ENCODE measurements around the gene CERKL. TPM values are rescaled to one million over a fixed set of nuclear protein-coding genes. Genes with fewer than 3 reads are reported as not detected.
A peak's percentile ranks its signal among the peaks of the same experiment; 100 is the strongest.
"Not testable (repeated sequence)": the region's sequence is repeated elsewhere in the genome, so short reads cannot be mapped to it uniquely, and the experiment has no call there.

CERKL gene, protein sequence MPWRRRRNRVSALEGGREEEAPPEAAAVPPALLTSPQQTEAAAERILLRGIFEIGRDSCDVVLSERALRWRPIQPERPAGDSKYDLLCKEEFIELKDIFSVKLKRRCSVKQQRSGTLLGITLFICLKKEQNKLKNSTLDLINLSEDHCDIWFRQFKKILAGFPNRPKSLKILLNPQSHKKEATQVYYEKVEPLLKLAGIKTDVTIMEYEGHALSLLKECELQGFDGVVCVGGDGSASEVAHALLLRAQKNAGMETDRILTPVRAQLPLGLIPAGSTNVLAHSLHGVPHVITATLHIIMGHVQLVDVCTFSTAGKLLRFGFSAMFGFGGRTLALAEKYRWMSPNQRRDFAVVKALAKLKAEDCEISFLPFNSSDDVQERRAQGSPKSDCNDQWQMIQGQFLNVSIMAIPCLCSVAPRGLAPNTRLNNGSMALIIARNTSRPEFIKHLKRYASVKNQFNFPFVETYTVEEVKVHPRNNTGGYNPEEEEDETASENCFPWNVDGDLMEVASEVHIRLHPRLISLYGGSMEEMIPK
- under 1 TPM in 1 of 2 donors, not detected in 1; 0.01 TPM for polyA plus RNA-seq

DNA sequence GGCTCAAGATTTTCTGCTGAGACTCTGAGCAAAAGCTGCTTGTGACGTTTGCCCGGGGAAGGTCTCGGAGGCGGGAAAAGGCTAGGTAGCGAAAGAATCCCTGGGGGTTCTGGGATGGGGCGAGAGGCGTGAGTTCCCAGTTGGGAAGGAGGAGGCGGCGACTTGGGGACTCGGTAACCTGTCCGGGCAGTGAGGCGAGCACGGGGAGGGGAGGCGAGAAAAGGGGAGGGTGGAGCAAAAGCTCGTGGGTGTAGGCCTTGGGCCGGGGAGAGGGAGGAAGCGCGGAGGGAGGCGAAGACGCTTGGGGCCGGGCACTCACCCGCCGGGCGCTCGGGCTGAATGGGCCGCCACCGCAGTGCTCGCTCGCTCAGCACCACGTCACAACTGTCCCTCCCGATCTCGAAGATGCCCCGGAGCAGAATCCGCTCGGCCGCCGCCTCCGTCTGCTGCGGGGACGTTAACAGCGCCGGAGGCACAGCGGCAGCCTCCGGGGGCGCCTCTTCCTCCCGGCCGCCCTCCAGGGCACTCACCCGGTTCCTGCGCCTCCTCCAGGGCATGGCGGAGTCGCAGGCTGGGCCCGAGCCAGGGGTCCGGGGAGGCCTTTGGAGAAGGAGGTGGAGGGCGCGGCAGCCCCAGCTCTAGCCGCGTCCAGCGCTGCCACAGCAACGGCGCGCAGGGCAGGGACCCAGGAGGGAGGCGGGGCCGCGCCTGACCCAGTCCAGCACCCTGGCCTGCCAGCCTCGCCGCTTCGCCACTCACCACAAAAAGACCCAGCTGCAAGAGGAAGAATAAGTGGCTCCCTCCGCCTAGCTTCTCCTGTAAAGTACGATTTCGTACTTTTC is at the start of gene CERKL:
TSS of gene CERKL (minus strand) at position 656 of the 842 bp plus-strand sequence. CDS start at position 557, 99 bp downstream.
- Histone ChIP-seq H3K36me3 (ENCODE audit: control insufficient read depth in 2 of 2, insufficient read depth in 2 of 2, low read length in 1 of 2) (no peaks in the 10 kb centered on the region), H3K27me3 (ENCODE audit: control insufficient read depth in 1 of 2, insufficient read depth in 2 of 2, low read length in 2 of 2) (no peaks in the 10 kb centered on the region), H3K4me3 (ENCODE audit: low read depth in 1 of 2, low read length in 2 of 2) (peak within 1 kb of the TSS; percentile 44 to 49), H3K9me3 (ENCODE audit: control insufficient read depth in 2 of 2, insufficient read depth in 1 of 2, low read depth in 1 of 2, low read length in 1 of 2) (peaks cover 0 to 3% of the 10 kb centered on the region in 2 donors), H3K4me1 (ENCODE audit: control insufficient read depth in 2 of 2, insufficient read depth in 2 of 2, low read length in 1 of 2) (peaks cover 0 to 8% of the 10 kb centered on the region in 2 donors), H3K27ac (ENCODE audit: low read depth in 2 of 2, low read length in 1 of 2) (no peak within 1 kb of the TSS)
- 3 to 4% methylated on average over 49 to 70 of the region's 70 CpGs for WGBS, 2 donors

DNA sequence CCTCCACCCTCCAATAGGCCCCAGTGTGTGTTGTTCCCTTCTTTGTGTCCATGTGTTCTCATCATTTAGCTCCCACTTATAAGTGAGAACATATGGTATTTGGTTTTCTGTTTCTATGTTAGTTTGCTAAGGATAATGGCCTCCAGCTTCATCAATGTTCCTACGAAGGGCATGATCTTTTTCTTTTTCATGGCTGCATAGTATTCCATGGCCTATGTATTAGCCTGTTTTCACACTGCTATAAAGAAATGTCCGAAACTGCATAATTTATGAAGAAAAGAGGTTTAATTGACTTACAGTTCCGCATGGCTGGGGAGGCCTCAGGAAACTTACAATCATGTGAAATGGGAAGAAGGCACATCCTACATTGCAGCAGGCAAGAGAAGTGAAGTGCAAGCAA is 45.6 kb upstream of the CERKL start:
- H3K27me3 ChIP-seq (ENCODE audit: control insufficient read depth in 1 of 2, insufficient read depth in 2 of 2, low read length in 2 of 2); H3K4me1 ChIP-seq (ENCODE audit: control insufficient read depth in 2 of 2, insufficient read depth in 2 of 2, low read length in 1 of 2); H3K9me3 ChIP-seq (ENCODE audit: control insufficient read depth in 2 of 2, insufficient read depth in 1 of 2, low read depth in 1 of 2, low read length in 1 of 2); H3K27ac ChIP-seq (ENCODE audit: low read depth in 2 of 2, low read length in 1 of 2); H3K36me3 ChIP-seq (ENCODE audit: control insufficient read depth in 2 of 2, insufficient read depth in 2 of 2, low read length in 1 of 2); H3K4me3 ChIP-seq (ENCODE audit: low read depth in 1 of 2, low read length in 2 of 2): not testable (repeated sequence)
- WGBS, 2 donors, result 87 to 90% methylated on average over 3 of the region's 3 CpGs

DNA sequence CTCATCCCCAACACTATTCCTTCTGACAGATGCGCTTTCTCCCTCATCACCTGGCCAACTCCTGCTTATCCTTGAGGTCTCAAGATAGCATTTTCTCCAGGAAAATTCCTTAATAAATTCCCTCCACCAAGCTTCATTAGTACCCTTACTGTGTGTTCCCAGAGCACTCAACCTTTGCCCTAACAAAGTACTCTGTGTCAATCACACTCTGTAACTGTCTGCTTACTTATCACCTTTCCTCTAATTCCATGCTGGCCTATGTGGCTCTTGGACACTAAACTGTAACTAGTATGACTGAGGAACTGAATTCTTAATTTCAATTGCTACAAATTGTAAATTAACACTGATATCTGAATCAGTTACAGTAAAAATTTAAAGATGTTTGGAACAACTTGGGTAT is 41.3 kb upstream of the CERKL start:
- no peak overlapping the region for H3K27ac ChIP-seq (ENCODE audit: low read depth in 2 of 2, low read length in 1 of 2)
- H3K4me3 ChIP-seq (ENCODE audit: low read depth in 1 of 2, low read length in 2 of 2), result no peak overlapping the region
- 97% methylated on average over 1 of the region's 1 CpG for WGBS, 2 donors
- H3K36me3 ChIP-seq (ENCODE audit: control insufficient read depth in 2 of 2, insufficient read depth in 2 of 2, low read length in 1 of 2), result no peaks in the 10 kb centered on the region
- H3K4me1 ChIP-seq (ENCODE audit: control insufficient read depth in 2 of 2, insufficient read depth in 2 of 2, low read length in 1 of 2), result no peaks in the 10 kb centered on the region
- no peaks in the 10 kb centered on the region for H3K9me3 ChIP-seq (ENCODE audit: control insufficient read depth in 2 of 2, insufficient read depth in 1 of 2, low read depth in 1 of 2, low read length in 1 of 2)
- H3K27me3 ChIP-seq (ENCODE audit: control insufficient read depth in 1 of 2, insufficient read depth in 2 of 2, low read length in 2 of 2), result no peaks in the 10 kb centered on the region

DNA sequence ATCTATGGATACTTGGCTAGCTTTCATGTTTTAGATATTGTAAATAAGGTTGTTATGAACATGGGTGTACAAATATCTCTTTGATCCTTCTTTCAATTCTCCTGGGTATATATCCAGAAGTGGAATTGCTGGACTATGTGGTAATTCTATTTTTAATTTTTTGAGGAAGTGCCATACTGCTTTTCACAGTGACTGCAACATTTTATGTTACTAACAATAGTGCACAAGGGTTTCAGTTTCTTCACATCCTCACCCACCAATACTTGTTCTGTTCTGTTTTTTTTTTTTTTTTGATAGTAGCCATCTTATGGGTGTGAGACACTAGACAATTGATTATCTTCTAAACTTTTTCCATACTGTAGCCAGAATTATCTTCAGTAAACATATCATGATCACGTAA is 40.7 kb upstream of the CERKL start:
- Histone ChIP-seq H3K27ac (ENCODE audit: low read depth in 2 of 2, low read length in 1 of 2) (no peak overlapping the region), H3K27me3 (ENCODE audit: control insufficient read depth in 1 of 2, insufficient read depth in 2 of 2, low read length in 2 of 2) (no peaks in the 10 kb centered on the region), H3K9me3 (ENCODE audit: control insufficient read depth in 2 of 2, insufficient read depth in 1 of 2, low read depth in 1 of 2, low read length in 1 of 2) (no peaks in the 10 kb centered on the region), H3K4me3 (ENCODE audit: low read depth in 1 of 2, low read length in 2 of 2) (no peak overlapping the region), H3K36me3 (ENCODE audit: control insufficient read depth in 2 of 2, insufficient read depth in 2 of 2, low read length in 1 of 2) (no peaks in the 10 kb centered on the region), H3K4me1 (ENCODE audit: control insufficient read depth in 2 of 2, insufficient read depth in 2 of 2, low read length in 1 of 2) (no peaks in the 10 kb centered on the region)
- WGBS, 2 donors, result 74 to 80% methylated on average over 1 of the region's 1 CpG

DNA sequence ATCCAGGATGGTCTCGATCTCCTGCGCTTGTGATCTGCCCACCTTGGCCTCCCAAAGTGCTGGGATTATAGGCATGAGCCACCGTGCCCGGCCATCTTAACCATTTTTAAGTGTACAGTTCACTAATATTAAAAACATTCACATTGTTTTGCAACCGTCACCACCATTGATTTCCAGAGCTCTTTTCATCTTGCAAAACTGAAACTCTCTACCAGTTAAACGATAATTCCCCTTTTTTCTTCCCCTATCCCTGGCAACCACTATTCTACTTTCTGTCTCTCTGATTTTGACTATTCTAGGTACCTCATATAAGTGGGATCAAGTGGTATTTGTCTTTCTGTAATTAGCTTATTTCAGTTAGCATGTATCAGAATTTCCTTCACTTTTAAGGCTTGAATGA is 40.2 kb upstream of the CERKL start:
- Histone ChIP-seq H3K9me3 (ENCODE audit: control insufficient read depth in 2 of 2, insufficient read depth in 1 of 2, low read depth in 1 of 2, low read length in 1 of 2) (no peaks in the 10 kb centered on the region), H3K4me1 (ENCODE audit: control insufficient read depth in 2 of 2, insufficient read depth in 2 of 2, low read length in 1 of 2) (no peaks in the 10 kb centered on the region), H3K36me3 (ENCODE audit: control insufficient read depth in 2 of 2, insufficient read depth in 2 of 2, low read length in 1 of 2) (no peaks in the 10 kb centered on the region), H3K27me3 (ENCODE audit: control insufficient read depth in 1 of 2, insufficient read depth in 2 of 2, low read length in 2 of 2) (no peaks in the 10 kb centered on the region), H3K4me3 (ENCODE audit: low read depth in 1 of 2, low read length in 2 of 2) (no peak overlapping the region), H3K27ac (ENCODE audit: low read depth in 2 of 2, low read length in 1 of 2) (no peak overlapping the region)
- whole genome bisulfite sequencing, 2 donors, result 83 to 88% methylated on average over 6 of the region's 6 CpGs

DNA sequence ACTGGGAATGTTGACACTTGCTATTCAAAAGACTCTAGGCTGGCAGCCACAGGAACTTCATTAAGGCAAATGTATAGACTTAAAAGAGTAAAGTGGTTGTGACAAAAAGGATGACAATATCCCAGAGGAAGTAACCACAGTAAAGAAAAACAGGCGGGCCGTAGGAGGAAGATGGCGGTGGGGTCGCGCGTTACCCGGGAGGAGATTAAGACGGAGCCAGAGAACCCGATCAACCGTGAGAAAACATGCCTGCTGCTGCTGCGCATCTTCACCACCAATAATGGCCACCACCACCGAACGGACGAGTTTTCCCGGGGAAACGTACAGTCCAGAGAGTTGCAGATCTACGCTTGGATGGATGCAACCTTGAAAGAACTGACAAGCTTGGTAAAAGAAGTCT is 37.4 kb upstream of the CERKL start:
- 90 to 92% methylated on average over 17 of the region's 17 CpGs for WGBS, 2 donors
- Histone ChIP-seq H3K36me3 (ENCODE audit: control insufficient read depth in 2 of 2, insufficient read depth in 2 of 2, low read length in 1 of 2) (no peaks in the 10 kb centered on the region), H3K27ac (ENCODE audit: low read depth in 2 of 2, low read length in 1 of 2) (no peak overlapping the region), H3K4me1 (ENCODE audit: control insufficient read depth in 2 of 2, insufficient read depth in 2 of 2, low read length in 1 of 2) (no peaks in the 10 kb centered on the region), H3K9me3 (ENCODE audit: control insufficient read depth in 2 of 2, insufficient read depth in 1 of 2, low read depth in 1 of 2, low read length in 1 of 2) (no peaks in the 10 kb centered on the region), H3K4me3 (ENCODE audit: low read depth in 1 of 2, low read length in 2 of 2) (no peak overlapping the region), H3K27me3 (ENCODE audit: control insufficient read depth in 1 of 2, insufficient read depth in 2 of 2, low read length in 2 of 2) (no peaks in the 10 kb centered on the region)

DNA sequence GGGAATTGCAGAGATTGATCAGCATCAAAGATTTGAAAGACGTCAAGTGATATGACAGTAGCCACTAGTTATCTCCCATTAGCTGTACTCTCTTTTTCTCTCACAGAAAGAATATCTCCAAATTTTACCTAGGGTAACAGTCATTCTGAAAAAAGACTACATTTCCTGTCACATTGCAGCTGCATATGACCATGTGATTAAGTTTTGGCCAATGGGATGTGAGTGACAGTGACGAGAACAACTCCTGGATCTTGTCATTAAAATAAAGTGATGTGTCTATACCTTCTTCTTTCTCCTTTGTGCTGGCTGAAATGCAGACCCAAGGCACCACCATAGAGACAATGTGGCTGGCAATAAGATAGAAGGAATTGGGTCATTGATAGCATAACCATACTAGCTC is 34.0 kb upstream of the CERKL start:
- Histone ChIP-seq H3K4me3 (ENCODE audit: low read depth in 1 of 2, low read length in 2 of 2) (no peak overlapping the region), H3K27me3 (ENCODE audit: control insufficient read depth in 1 of 2, insufficient read depth in 2 of 2, low read length in 2 of 2) (no peaks in the 10 kb centered on the region), H3K27ac (ENCODE audit: low read depth in 2 of 2, low read length in 1 of 2) (no peak overlapping the region), H3K36me3 (ENCODE audit: control insufficient read depth in 2 of 2, insufficient read depth in 2 of 2, low read length in 1 of 2) (no peaks in the 10 kb centered on the region), H3K9me3 (ENCODE audit: control insufficient read depth in 2 of 2, insufficient read depth in 1 of 2, low read depth in 1 of 2, low read length in 1 of 2) (no peaks in the 10 kb centered on the region), H3K4me1 (ENCODE audit: control insufficient read depth in 2 of 2, insufficient read depth in 2 of 2, low read length in 1 of 2) (no peaks in the 10 kb centered on the region)
- 84% methylated on average over 2 of the region's 2 CpGs for WGBS, 2 donors

DNA sequence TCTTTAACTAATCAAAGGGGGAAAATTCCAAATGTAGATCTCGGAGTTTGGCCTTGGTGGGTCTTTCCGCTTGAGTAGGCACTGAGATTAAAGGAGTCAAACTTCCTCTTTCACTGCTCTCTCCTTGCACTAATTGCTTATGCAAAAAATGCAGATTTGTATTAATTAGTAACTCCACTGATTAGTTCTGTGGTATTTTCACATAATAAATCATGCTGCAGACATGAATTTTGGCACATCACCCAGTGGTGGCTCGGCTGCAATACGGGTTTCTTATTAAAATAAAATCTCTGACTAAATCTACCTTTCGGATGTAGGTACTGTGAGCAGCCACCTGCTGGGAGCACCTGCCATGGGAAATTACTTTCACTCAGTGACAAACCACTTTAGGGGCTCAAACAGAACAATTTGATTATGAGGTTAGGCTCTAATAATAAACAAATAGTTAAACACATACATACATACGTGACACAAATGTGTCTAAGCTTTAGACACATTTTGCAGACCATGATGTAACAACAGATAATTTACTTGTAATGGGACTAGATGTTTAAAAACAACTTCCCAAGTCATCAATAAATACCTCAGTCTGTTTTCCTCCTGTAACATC is 29.8 kb upstream of the CERKL start:
- peaks cover 1 to 37% of the 10 kb centered on the region in 2 donors for H3K27me3 ChIP-seq (ENCODE audit: control insufficient read depth in 1 of 2, insufficient read depth in 2 of 2, low read length in 2 of 2)
- H3K36me3 ChIP-seq (ENCODE audit: control insufficient read depth in 2 of 2, insufficient read depth in 2 of 2, low read length in 1 of 2), result no peaks in the 10 kb centered on the region
- no peak overlapping the region for H3K4me3 ChIP-seq (ENCODE audit: low read depth in 1 of 2, low read length in 2 of 2)
- no peak overlapping the region for H3K27ac ChIP-seq (ENCODE audit: low read depth in 2 of 2, low read length in 1 of 2)
- peaks cover 3 to 6% of the 10 kb centered on the region in 2 donors for H3K4me1 ChIP-seq (ENCODE audit: control insufficient read depth in 2 of 2, insufficient read depth in 2 of 2, low read length in 1 of 2)
- peaks cover 0 to 9% of the 10 kb centered on the region in 2 donors for H3K9me3 ChIP-seq (ENCODE audit: control insufficient read depth in 2 of 2, insufficient read depth in 1 of 2, low read depth in 1 of 2, low read length in 1 of 2)
- 44 to 54% methylated on average over 6 of the region's 6 CpGs for WGBS, 2 donors

DNA sequence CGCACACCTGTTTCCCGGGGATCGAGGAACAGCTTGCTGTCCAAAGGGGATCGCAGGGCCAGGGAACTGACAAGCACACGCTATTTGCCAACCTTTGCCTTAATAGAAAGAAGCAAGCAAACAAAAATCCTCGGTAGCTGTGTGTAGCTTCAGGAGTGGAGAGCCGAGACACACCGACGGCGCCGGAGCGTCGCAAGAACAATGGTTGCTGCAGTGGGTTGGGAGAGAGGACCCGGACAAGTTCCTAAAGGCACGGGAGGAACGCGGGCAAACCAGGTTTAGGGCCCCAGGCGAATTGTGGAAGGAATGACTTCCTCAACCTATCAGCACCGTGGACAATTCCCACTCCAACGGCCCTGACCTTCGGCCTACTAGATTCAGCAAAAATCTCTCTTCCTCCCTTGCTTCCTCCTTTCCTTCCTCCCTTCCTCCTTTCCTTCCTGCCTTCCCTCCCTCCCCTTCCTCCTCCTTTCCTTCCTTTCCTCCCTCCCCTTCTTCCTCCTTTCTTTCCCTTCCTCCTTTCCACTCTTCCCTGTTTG is 28.3 kb upstream of the CERKL start:
- peaks cover 4 to 41% of the 10 kb centered on the region in 2 donors for H3K27me3 ChIP-seq (ENCODE audit: control insufficient read depth in 1 of 2, insufficient read depth in 2 of 2, low read length in 2 of 2)
- H3K9me3 ChIP-seq (ENCODE audit: control insufficient read depth in 2 of 2, insufficient read depth in 1 of 2, low read depth in 1 of 2, low read length in 1 of 2), result peaks cover 3 to 14% of the 10 kb centered on the region in 2 donors
- no peaks in the 10 kb centered on the region for H3K36me3 ChIP-seq (ENCODE audit: control insufficient read depth in 2 of 2, insufficient read depth in 2 of 2, low read length in 1 of 2)
- peaks cover 5 to 13% of the 10 kb centered on the region in 2 donors for H3K4me1 ChIP-seq (ENCODE audit: control insufficient read depth in 2 of 2, insufficient read depth in 2 of 2, low read length in 1 of 2)
- no peak overlapping the region for H3K27ac ChIP-seq (ENCODE audit: low read depth in 2 of 2, low read length in 1 of 2)
- 7 to 9% methylated on average over 21 of the region's 21 CpGs for WGBS, 2 donors
- H3K4me3 ChIP-seq (ENCODE audit: low read depth in 1 of 2, low read length in 2 of 2), result no peak overlapping the region
